H9 (cell line): ENCODE measurements around the gene SCP2. TPM values are rescaled to one million over a fixed set of nuclear protein-coding genes. Genes with fewer than 3 reads are reported as not detected.

ENCODE experiments used
- DNase-seq: peaks from one replicate; pipeline ENCODE4 v3.0.0-alpha.2; 2017
- H2AFZ ChIP-seq: one replicate; pipeline ENCODE4 v1.6.1; 2013; ENCODE audit warnings: mild to moderate bottlenecking, low read length, control low read depth, moderate library complexity
- H2AK5ac ChIP-seq: 2 replicates; pipeline ENCODE4 v1.6.1; 2013; ENCODE audit warnings: low read length, control low read depth, mixed read lengths; ENCODE audit not compliant: insufficient read length
- H2BK120ac ChIP-seq: one replicate; pipeline ENCODE4 v1.6.1; 2013; ENCODE audit warnings: low read depth, mild to moderate bottlenecking, low read length, control low read depth, inconsistent platforms; ENCODE audit not compliant: poor library complexity, severe bottlenecking
- H2BK12ac ChIP-seq: 2 replicates; pipeline ENCODE4 v1.6.1; 2013; ENCODE audit warnings: low read length, control low read depth, mixed read lengths, low read depth; ENCODE audit not compliant: insufficient read length
- H2BK15ac ChIP-seq: 2 replicates; pipeline ENCODE4 v1.6.1; 2013; ENCODE audit warnings: low read depth, low read length, control low read depth
- H2BK20ac ChIP-seq: one replicate; pipeline ENCODE4 v1.6.1; 2013; ENCODE audit warnings: low read depth, mild to moderate bottlenecking, low read length, control low read depth, inconsistent platforms; ENCODE audit not compliant: poor library complexity, severe bottlenecking
- H2BK5ac ChIP-seq: 2 replicates; pipeline ENCODE4 v1.6.1; 2013; ENCODE audit warnings: low read length, control low read depth, mixed read lengths; ENCODE audit not compliant: insufficient read length
- H3K14ac ChIP-seq: 2 replicates; pipeline ENCODE4 v1.6.1; 2013; ENCODE audit warnings: low read length, control low read depth; ENCODE audit not compliant: insufficient read depth
- H3K18ac ChIP-seq: 2 replicates; pipeline ENCODE4 v1.6.1; 2013; ENCODE audit warnings: low read depth, mild to moderate bottlenecking, mixed read lengths, low read length, control low read depth; ENCODE audit not compliant: insufficient read length
- H3K23ac ChIP-seq: 2 replicates; pipeline ENCODE4 v1.6.1; 2013; ENCODE audit warnings: low read length, control low read depth, mixed read lengths, low read depth; ENCODE audit not compliant: insufficient read length
- H3K23me2 ChIP-seq: 2 replicates; pipeline ENCODE4 v1.6.1; 2013; ENCODE audit warnings: low read depth, mild to moderate bottlenecking, mixed read lengths, low read length, control low read depth; ENCODE audit not compliant: insufficient read length, poor library complexity, severe bottlenecking
- H3K27ac ChIP-seq: 2 replicates; pipeline ENCODE4 v1.5.1; 2013; ENCODE audit warnings: low read length, control low read depth, mixed read lengths, low read depth; ENCODE audit not compliant: insufficient read length
- H3K27me3 ChIP-seq: 2 replicates; pipeline ENCODE4 v1.6.1; 2013; ENCODE audit warnings: low read length, control low read depth, inconsistent platforms; ENCODE audit not compliant: insufficient read depth
- H3K4ac ChIP-seq: 2 replicates; pipeline ENCODE4 v1.6.1; 2013; ENCODE audit warnings: low read depth, mild to moderate bottlenecking, control low read depth, inconsistent platforms, low read length, moderate library complexity
- H3K4me1 ChIP-seq: 2 replicates; pipeline ENCODE4 v1.6.1; 2013; ENCODE audit warnings: low read length, control low read depth, inconsistent platforms; ENCODE audit not compliant: insufficient read depth
- H3K4me2 ChIP-seq: 2 replicates; pipeline ENCODE4 v1.6.1; 2013; ENCODE audit warnings: low read length, control low read depth, mixed read lengths; ENCODE audit not compliant: insufficient read length, insufficient read depth
- H3K56ac ChIP-seq: 2 replicates; pipeline ENCODE4 v1.6.1; 2013; ENCODE audit warnings: low read depth, mild to moderate bottlenecking, mixed read lengths, low read length, control low read depth; ENCODE audit not compliant: insufficient read length
- H3K79me1 ChIP-seq: 2 replicates; pipeline ENCODE4 v1.6.1; 2013; ENCODE audit warnings: low read depth, mild to moderate bottlenecking, moderate library complexity, low read length, control low read depth, inconsistent platforms; ENCODE audit not compliant: insufficient read depth, poor library complexity, severe bottlenecking
- H3K79me2 ChIP-seq: 2 replicates; pipeline ENCODE4 v1.6.1; 2013; ENCODE audit warnings: low read length, control low read depth, inconsistent platforms; ENCODE audit not compliant: insufficient read depth
- H3K9ac ChIP-seq: 2 replicates; pipeline ENCODE4 v1.6.1; 2013; ENCODE audit warnings: low read length, control low read depth, mixed read lengths; ENCODE audit not compliant: insufficient read length; ENCODE audit errors: extremely low read depth
- H3K9me3 ChIP-seq: one replicate; pipeline ENCODE4 v1.6.1; 2013; ENCODE audit warnings: low read depth, low read length, inconsistent platforms; ENCODE audit not compliant: control insufficient read depth
- H3T11ph ChIP-seq: one replicate; pipeline ENCODE4 v1.6.1; 2013; ENCODE audit warnings: mild to moderate bottlenecking, low read length, control low read depth, inconsistent platforms
- H4K20me1 ChIP-seq: one replicate; pipeline ENCODE4 v1.6.1; 2013; ENCODE audit not compliant: control insufficient read depth, insufficient read length, insufficient read depth
- H4K5ac ChIP-seq: 2 replicates; pipeline ENCODE4 v1.6.1; 2013; ENCODE audit warnings: low read depth, mild to moderate bottlenecking, mixed read lengths, low read length, control low read depth; ENCODE audit not compliant: insufficient read length
- H4K8ac ChIP-seq: replicated peaks from 2 replicates; pipeline ENCODE4 v1.6.1; 2013; ENCODE audit warnings: low read length, control low read depth, mixed read lengths, low read depth; ENCODE audit not compliant: insufficient read length
- H4K91ac ChIP-seq: 2 replicates; pipeline ENCODE4 v1.6.1; 2013; ENCODE audit warnings: low read depth, mild to moderate bottlenecking, moderate library complexity, mixed read lengths, low read length, control low read depth; ENCODE audit not compliant: insufficient read length
- H3K27ac Mint-ChIP-seq, 3 experiments: 2 replicates in 2 of 3; 3 replicates in 1 of 3; pipeline ENCODE4 v1.8.0; 2020 to 2021; ENCODE audit warnings: mixed read lengths in 3 of 3, mild to moderate bottlenecking in 1 of 3, moderate library complexity in 1 of 3
- H3K27me3 Mint-ChIP-seq: 2 replicates; pipeline ENCODE4 v1.8.0; 2021; ENCODE audit warnings: low read depth, mild to moderate bottlenecking, moderate library complexity, mixed read lengths
- H3K36me3 Mint-ChIP-seq, 3 experiments: 2 replicates in 2 of 3; 3 replicates in 1 of 3; pipeline ENCODE4 v1.8.0; 2020 to 2021; ENCODE audit warnings: low read depth in 3 of 3, mixed read lengths in 3 of 3; ENCODE audit not compliant: insufficient read depth in 1 of 3
- H3K4me1 Mint-ChIP-seq, 2 experiments: 2 replicates each; pipeline ENCODE4 v1.8.0; 2020; ENCODE audit warnings: mixed read lengths in 2 of 2
- H3K4me3 Mint-ChIP-seq, 2 experiments: 2 replicates in 1 of 2; 3 replicates in 1 of 2; pipeline ENCODE4 v1.8.0; 2020 to 2021; ENCODE audit warnings: mild to moderate bottlenecking in 2 of 2, mixed read lengths in 2 of 2, moderate library complexity in 1 of 2
- H3K9me3 Mint-ChIP-seq, 2 experiments: 2 replicates in 1 of 2; 3 replicates in 1 of 2; pipeline ENCODE4 v1.8.0; 2020; ENCODE audit warnings: mild to moderate bottlenecking in 2 of 2, mixed read lengths in 2 of 2, moderate library complexity in 1 of 2
- CTCF ChIP-seq: fragments of 200-600 bp; sonication (generic); conservative IDR thresholded peaks from 3 replicates; pipeline ENCODE4 v1.8.0; 2021; ENCODE audit warnings: antibody characterized with exemption, mild to moderate bottlenecking
- WGBS: extraction: QIAGEN DNeasy Blood & Tissue Kit; methylation state at CpG from one replicate; pipeline ENCODE4 v1.1.7; 2013; ENCODE audit warnings: missing lambda C conversion rate, low lambda C conversion rate, mixed read lengths; ENCODE audit not compliant: insufficient read length; ENCODE audit errors: extremely low coverage; 5-methylcytosine and 5-hydroxymethylcytosine counted together
- total RNA-seq: library from RNA; stranded (reverse); gene quantifications from 2 replicates; pipeline ENCODE4 v1.2.1, GENCODE V29; 2021

Gene SCP2
- total RNA-seq, 1 experiment from 2014 or later: 48.8 TPM

GRCh38 chr1:52918201-52918600, 8.9 kb upstream of the SCP2 start:
- H4K20me1 ChIP-seq: no peaks in the 10 kb centered on the region
- H2BK15ac ChIP-seq: no peak overlapping the region
- no peak overlapping the region for H4K8ac ChIP-seq
- no peaks in the 10 kb centered on the region for H3K79me1 ChIP-seq
- peaks cover 4% of the 10 kb centered on the region; the same call in 1 of the 2 replicates for H3K27me3 ChIP-seq
- no peak overlapping the region for H3K4ac ChIP-seq
- no peak overlapping the region for H2BK12ac ChIP-seq
- no peaks in the 10 kb centered on the region for H3K23me2 ChIP-seq
- no peak overlapping the region for H2AFZ ChIP-seq
- Mint-ChIP-seq H3K4me3 (no peak overlapping the region), H3K4me1 (peaks cover 3 to 5% of the 10 kb centered on the region in 2 experiments; a peak in 3 of 4 replicates), H3K36me3 (peaks cover 0 to 9% (median 5%) of the 10 kb centered on the region in 3 experiments; a peak in 3 of 7 replicates), H3K9me3 (peaks cover 5 to 6% of the 10 kb centered on the region in 2 experiments; a peak in 3 of 5 replicates), H3K27me3 (peaks cover 38% of the 10 kb centered on the region), H3K27ac (no peak overlapping the region)
- no peak for DNase-seq
- no peaks in the 10 kb centered on the region for H3K79me2 ChIP-seq
- no peak overlapping the region for H2BK20ac ChIP-seq
- H4K5ac ChIP-seq: no peak overlapping the region
- no peak overlapping the region for H3K4me2 ChIP-seq
- no peak overlapping the region for H3T11ph ChIP-seq
- H2BK120ac ChIP-seq: no peak overlapping the region
- H3K4me1 ChIP-seq: no peaks in the 10 kb centered on the region
- TF ChIP-seq CTCF: no peak
- no CpG with 5 or more reads among the region's 6 CpGs for WGBS
- H3K9me3 ChIP-seq: no peaks in the 10 kb centered on the region
- H3K18ac ChIP-seq: no peak overlapping the region
- H2BK5ac ChIP-seq: no peak overlapping the region
- no peak overlapping the region for H3K9ac ChIP-seq
- no peak overlapping the region for H3K14ac ChIP-seq
- H2AK5ac ChIP-seq: no peak overlapping the region
- H3K23ac ChIP-seq: no peak overlapping the region
- H3K27ac ChIP-seq: no peak overlapping the region
- H4K91ac ChIP-seq: no peak overlapping the region
- no peak overlapping the region for H3K56ac ChIP-seq
